ENCODE measurements around the gene LHX2.

The LHX2 gene

GRCh38 chr9:124010303-124010664 lies 1.3 kb upstream of the LHX2 start:
- Histone ChIP-seq H3K27me3 (ENCODE audit: control insufficient read depth, insufficient read depth, low read length) (peaks cover 100% of the 10 kb centered on the region), H3K9ac (ENCODE audit: low read length) (no peak overlapping the region), H3K36me3 (ENCODE audit: control insufficient read depth, insufficient read depth, low read length) (no peaks in the 10 kb centered on the region), H3K9me3 (ENCODE audit: control insufficient read depth, low read length) (no peaks in the 10 kb centered on the region), H3K4me3 (ENCODE audit: low read length) (no peak overlapping the region), H3K4me1 (ENCODE audit: control insufficient read depth, insufficient read depth, low read length) (peaks cover 32% of the 10 kb centered on the region)

GRCh38 chr9:124010665-124011321 lies 775 bp upstream of the LHX2 start:
- H3K27me3 ChIP-seq (ENCODE audit: control insufficient read depth, insufficient read depth, low read length), result peaks cover 100% of the 10 kb centered on the region

GRCh38 chr9:124012368-124013301 lies 1.1 kb downstream of the LHX2 start:
- H3K9me3 ChIP-seq (ENCODE audit: control insufficient read depth, low read length), result no peaks in the 10 kb centered on the region
- no peak overlapping the region for H3K9ac ChIP-seq (ENCODE audit: low read length)
- H3K4me3 ChIP-seq (ENCODE audit: low read length), result no peak overlapping the region
- H3K4me1 ChIP-seq (ENCODE audit: control insufficient read depth, insufficient read depth, low read length), result peaks cover 35% of the 10 kb centered on the region
- H3K36me3 ChIP-seq (ENCODE audit: control insufficient read depth, insufficient read depth, low read length), result no peaks in the 10 kb centered on the region
- H3K27me3 ChIP-seq (ENCODE audit: control insufficient read depth, insufficient read depth, low read length), result peaks cover 99% of the 10 kb centered on the region

More at GRCh38 chr9:124010665-124011321, 775 bp upstream of the LHX2 start:
- H3K36me3 ChIP-seq (ENCODE audit: control insufficient read depth, insufficient read depth, low read length), result no peaks in the 10 kb centered on the region
- H3K9ac ChIP-seq (ENCODE audit: low read length), result no peak overlapping the region
- H3K4me3 ChIP-seq (ENCODE audit: low read length), result no peak overlapping the region
- H3K4me1 ChIP-seq (ENCODE audit: control insufficient read depth, insufficient read depth, low read length), result peaks cover 32% of the 10 kb centered on the region
- H3K9me3 ChIP-seq (ENCODE audit: control insufficient read depth, low read length), result no peaks in the 10 kb centered on the region

GRCh38 chr9:124013309-124014210 lies 2.0 kb downstream of the LHX2 start:
- Histone ChIP-seq H3K4me3 (ENCODE audit: low read length) (no peak overlapping the region), H3K36me3 (ENCODE audit: control insufficient read depth, insufficient read depth, low read length) (no peaks in the 10 kb centered on the region), H3K9ac (ENCODE audit: low read length) (no peak overlapping the region), H3K4me1 (ENCODE audit: control insufficient read depth, insufficient read depth, low read length) (peaks cover 35% of the 10 kb centered on the region), H3K9me3 (ENCODE audit: control insufficient read depth, low read length) (no peaks in the 10 kb centered on the region), H3K27me3 (ENCODE audit: control insufficient read depth, insufficient read depth, low read length) (peaks cover 99% of the 10 kb centered on the region)

- Histone ChIP-seq H3K27me3 (ENCODE audit: control insufficient read depth, insufficient read depth, low read length) (peaks cover 99% of the 10 kb centered on the region), H3K4me3 (ENCODE audit: low read length) (no peak overlapping the region)
These were observed 2.8 kb downstream of the LHX2 start for GRCh38 chr9:124014211-124014955.

GRCh38 chr9:124014956-124015660 lies 3.5 kb downstream of the LHX2 start:
- no peak overlapping the region for H3K4me3 ChIP-seq (ENCODE audit: low read length)

More at GRCh38 chr9:124014211-124014955, 2.8 kb downstream of the LHX2 start:
- H3K9me3 ChIP-seq (ENCODE audit: control insufficient read depth, low read length), result no peaks in the 10 kb centered on the region
- H3K36me3 ChIP-seq (ENCODE audit: control insufficient read depth, insufficient read depth, low read length), result no peaks in the 10 kb centered on the region
- no peak overlapping the region for H3K9ac ChIP-seq (ENCODE audit: low read length)
- peaks cover 31% of the 10 kb centered on the region for H3K4me1 ChIP-seq (ENCODE audit: control insufficient read depth, insufficient read depth, low read length)

GRCh38 chr9:124015661-124016131 lies 4.1 kb downstream of the LHX2 start:
- no peak overlapping the region for H3K9ac ChIP-seq (ENCODE audit: low read length)
- peaks cover 31% of the 10 kb centered on the region for H3K4me1 ChIP-seq (ENCODE audit: control insufficient read depth, insufficient read depth, low read length)
- no peaks in the 10 kb centered on the region for H3K9me3 ChIP-seq (ENCODE audit: control insufficient read depth, low read length)
- H3K27me3 ChIP-seq (ENCODE audit: control insufficient read depth, insufficient read depth, low read length), result peaks cover 99% of the 10 kb centered on the region
- no peak overlapping the region for H3K4me3 ChIP-seq (ENCODE audit: low read length)
- H3K36me3 ChIP-seq (ENCODE audit: control insufficient read depth, insufficient read depth, low read length), result no peaks in the 10 kb centered on the region

More at GRCh38 chr9:124014956-124015660, 3.5 kb downstream of the LHX2 start:
- Histone ChIP-seq H3K4me1 (ENCODE audit: control insufficient read depth, insufficient read depth, low read length) (peaks cover 31% of the 10 kb centered on the region), H3K9ac (ENCODE audit: low read length) (no peak overlapping the region), H3K9me3 (ENCODE audit: control insufficient read depth, low read length) (no peaks in the 10 kb centered on the region), H3K27me3 (ENCODE audit: control insufficient read depth, insufficient read depth, low read length) (peaks cover 99% of the 10 kb centered on the region), H3K36me3 (ENCODE audit: control insufficient read depth, insufficient read depth, low read length) (no peaks in the 10 kb centered on the region)

- Histone ChIP-seq H3K36me3 (ENCODE audit: control insufficient read depth, insufficient read depth, low read length) (no peaks in the 10 kb centered on the region), H3K27me3 (ENCODE audit: control insufficient read depth, insufficient read depth, low read length) (peaks cover 99% of the 10 kb centered on the region), H3K9me3 (ENCODE audit: control insufficient read depth, low read length) (no peaks in the 10 kb centered on the region), H3K9ac (ENCODE audit: low read length) (no peak overlapping the region), H3K4me3 (ENCODE audit: low read length) (no peak overlapping the region), H3K4me1 (ENCODE audit: control insufficient read depth, insufficient read depth, low read length) (peaks cover 35% of the 10 kb centered on the region)
These were observed 4.8 kb downstream of the LHX2 start for GRCh38 chr9:124016175-124017050.

- Histone ChIP-seq H3K4me1 (ENCODE audit: control insufficient read depth, insufficient read depth, low read length) (peaks cover 34% of the 10 kb centered on the region), H3K27me3 (ENCODE audit: control insufficient read depth, insufficient read depth, low read length) (peaks cover 99% of the 10 kb centered on the region), H3K4me3 (ENCODE audit: low read length) (no peak overlapping the region)
These were observed 5.7 kb downstream of the LHX2 start for GRCh38 chr9:124017051-124017928.

More at GRCh38 chr9:124017051-124017928, 5.7 kb downstream of the LHX2 start:
- no peaks in the 10 kb centered on the region for H3K36me3 ChIP-seq (ENCODE audit: control insufficient read depth, insufficient read depth, low read length)
- H3K9me3 ChIP-seq (ENCODE audit: control insufficient read depth, low read length), result no peaks in the 10 kb centered on the region
- no peak overlapping the region for H3K9ac ChIP-seq (ENCODE audit: low read length)

Measured in mucosa of stomach (tissue), 1 donor.